Non-pigmented ciliary epithelial cell (primary cell): ENCODE data around the gene VIPR2.
"Not testable (repeated sequence)": the region's sequence is repeated elsewhere in the genome, so short reads cannot be mapped to it uniquely, and the experiment has no call there.

Source experiments
- DNase-seq: peaks from one replicate; pipeline ENCODE4 v3.0.0-alpha.2; 2010; ENCODE audit warnings: low read depth

The VIPR2 gene

DNA sequence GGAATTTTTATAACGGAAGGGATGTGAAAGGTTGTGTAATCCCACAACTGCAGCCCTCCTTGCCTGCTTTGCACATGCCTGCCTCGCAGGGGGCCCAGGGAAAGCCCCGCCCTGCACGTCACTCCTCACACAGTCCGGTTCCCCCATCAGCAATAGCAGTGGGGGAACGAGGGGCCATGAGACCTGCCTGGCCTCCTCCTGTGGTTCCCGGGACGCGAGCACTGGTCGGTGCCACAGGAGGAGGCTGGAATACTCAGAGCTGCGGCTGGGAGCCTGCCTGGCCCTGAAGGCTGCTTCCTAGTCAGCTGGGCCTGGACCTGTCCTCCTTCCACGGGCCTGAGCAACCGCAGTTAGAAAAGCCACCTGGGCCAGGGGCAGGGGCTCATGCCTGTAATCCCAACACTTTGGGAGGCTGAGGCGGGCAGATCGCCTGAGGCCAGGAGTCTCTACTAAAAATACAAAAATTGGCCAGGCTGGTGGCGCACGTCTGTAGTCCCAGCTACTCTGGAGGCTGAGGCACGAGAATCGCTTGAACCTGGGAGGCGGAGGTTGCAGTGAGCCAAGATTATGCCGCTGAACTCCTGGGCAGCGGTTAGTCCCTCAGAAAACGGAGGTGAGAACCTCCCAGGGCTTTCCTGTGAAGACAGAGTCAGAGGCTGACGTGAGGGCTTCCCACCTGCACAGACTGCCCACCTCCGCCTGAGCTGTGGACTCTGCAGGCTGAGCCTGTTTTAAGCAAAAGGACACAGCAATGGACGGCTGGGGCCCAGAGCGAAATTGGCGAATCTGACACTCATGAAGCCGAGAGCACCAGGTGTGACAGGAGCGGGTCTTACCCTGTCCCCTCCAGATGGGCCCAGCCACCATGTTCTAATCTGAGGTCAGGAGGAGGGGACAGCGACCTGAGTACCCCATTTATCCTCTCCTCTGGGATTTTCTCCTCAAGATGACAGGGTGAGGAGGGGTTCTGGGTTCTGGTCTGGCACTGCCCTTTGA is 52.9 kb downstream of the VIPR2 start:
- DNase-seq = no peak

DNA sequence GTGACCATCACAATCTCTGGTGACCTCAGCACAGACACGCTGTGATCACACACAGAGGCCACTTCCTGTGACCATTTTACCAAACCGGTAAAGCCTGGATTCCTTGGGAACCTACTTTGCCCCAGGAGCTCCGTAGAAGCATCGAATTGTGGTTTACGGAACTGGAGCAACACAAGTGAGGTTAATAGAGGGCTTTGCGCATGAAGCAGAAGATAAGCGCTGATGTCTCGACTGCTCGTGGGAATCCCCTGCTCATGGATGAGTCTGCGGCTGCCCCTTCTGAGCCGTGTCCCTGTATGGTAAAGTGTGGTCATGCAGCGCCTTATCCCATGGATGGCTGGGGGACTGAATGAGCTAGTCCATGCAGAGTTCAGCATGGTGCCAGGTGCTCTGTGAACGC is 53.6 kb downstream of the VIPR2 start:
- DNase-seq = no peak

DNA sequence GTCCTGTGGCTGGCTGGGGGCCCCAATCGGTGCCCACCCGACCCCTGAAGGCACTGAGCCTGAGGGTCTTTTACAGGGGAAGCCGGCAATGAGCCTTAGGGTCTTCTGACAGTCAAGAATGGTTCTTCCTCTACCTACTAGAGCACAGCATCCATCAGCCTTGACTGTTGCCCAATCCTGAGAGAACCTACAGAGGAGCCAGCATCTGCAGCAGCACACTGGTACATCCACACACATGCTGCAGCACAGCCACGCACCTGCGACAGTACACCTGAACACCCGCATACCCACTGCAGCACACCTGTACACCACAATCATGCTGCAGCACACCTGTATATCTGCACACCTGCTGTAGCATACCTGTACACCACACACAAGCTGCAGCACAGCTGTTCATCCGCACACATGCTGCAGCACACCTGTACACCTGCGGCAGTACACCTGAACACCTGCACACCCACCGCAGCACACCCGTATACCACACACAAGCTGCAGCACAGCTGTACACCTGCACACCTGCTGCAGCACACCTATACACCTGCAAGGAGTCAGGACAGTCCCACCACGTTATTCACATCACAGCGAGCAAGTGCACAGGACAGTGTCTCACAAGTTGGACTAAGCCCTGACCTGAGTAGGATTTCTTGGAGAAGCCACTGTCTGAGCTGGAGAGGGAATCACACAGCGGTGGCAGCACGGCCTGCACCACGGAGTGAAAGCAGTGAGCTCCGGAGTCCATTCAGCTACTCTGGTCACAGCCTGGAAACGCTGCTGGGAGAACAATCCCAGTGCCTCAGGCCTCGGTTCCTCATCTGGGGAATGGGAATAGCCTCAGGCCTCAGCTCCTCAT is 56.4 kb downstream of the VIPR2 start:
- DNase-seq = no peak

DNA sequence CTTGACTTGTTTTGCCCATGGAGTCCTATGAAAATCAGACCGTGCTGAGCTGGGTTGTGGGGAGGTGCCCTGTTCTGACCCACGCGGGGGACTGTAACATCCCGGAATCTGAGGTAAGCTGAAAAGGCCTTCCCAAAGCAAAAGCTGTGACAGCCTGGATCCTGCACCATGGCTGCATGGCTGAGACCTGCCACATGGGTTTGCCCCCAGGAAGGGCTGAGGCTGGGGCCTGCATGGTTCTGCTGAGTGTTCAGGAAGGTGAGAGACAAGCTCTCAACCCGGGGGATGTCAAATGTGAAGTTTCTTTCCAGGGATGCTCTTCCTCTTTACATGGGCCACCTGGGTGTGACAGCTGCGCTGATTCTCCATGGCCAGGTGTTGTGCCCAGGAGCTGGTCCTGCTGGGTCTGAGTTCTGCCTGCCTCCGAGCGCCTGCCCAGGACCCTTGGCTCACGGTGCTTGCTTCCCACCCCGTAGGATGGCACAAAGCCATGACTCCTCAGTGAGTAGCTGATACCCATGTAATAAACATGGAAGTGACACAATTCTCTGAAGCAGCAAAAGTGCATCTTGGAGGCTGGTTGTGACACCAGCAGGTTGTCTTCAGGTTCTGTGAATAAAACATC is 58.3 kb downstream of the VIPR2 start:
- DNase-seq = no peak

DNA sequence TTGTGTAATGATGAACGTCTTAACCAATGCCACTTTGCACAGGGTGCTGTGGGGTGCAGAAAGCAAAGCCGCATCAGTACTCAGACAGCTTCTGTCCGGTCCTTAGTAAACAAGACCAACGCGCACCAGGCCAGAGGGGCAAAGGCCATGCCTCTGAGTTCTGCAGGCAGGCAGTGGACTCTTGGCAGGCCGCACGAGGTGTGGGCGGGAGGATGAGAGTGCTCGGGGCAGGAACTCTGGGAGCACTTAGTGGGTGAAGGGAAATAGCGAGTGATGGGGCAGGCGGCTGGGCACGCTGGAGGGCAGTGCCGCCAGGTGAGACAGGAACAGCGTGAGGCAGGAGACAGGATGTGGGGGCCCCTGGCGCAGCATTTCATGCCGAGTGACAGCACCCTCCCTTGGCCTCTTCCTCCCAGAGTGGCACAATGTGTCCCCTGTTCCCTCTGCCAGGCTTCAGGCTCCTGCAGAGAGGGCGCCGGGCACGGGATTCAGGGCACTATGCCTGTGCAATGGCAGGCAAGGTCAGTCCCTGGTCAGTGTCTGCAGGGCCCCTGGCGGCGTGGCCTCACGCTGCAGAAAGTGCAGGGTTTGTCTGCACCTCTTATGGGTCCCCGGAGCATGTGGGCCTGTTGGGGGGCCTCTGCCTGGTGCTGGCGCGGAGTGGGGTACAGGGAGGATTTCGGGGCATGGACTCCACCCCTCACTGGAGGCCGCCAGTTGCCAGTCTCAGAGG is 60.4 kb downstream of the VIPR2 start:
- no peak for DNase-seq

DNA sequence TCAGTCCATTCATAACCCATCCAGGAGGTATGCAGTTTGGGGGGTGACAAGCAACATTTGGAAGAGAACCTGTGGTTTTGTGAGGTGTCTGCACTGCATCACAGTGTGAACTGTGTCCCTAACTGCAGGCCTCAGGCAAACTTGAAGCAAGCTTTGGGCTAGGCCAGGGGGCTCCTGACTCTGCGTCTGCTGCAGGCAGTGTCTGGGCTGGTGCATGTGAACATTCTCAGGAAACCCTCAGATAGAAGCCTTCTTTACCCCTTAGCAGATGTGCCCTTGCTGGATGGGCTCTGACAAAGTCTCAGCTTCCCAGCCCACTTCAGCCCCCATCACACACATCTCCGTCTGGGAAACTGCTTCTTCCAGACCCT is 61.0 kb downstream of the VIPR2 start:
- DNase-seq = no peak

DNA sequence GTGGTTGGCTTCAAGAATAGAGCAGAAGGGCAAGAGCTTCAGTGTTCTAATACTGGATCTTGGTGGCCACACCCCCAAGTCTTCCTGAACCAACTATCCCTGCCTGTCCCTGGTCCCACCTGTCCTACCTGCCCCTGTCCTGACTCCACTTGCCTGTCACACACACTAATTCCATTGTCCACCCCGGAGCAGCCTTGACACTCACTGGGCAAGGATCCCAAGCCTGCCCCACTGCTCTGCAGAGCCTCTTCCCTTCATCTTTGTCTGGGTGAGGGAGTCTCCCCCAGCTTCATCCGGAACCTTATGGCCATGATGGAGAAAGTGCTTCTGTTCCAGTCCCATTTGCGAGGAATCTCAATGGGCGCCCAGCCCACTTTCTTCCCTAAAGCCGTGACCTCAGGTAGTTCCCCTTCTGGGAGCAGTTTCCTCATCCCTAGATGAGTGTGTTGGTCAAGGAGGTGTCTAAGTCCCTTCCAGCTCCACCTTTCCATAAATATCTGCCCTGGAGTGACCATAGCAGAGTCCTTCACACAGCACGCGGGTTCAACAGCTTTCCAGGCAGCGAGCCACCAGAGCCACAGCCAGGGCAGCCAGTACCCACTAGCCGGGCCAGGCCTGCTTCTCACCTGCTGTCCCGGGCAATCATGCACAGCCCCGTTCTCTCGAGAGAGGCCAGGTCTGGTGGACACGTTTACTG is 61.5 kb downstream of the VIPR2 start:
- DNase-seq = no peak

DNA sequence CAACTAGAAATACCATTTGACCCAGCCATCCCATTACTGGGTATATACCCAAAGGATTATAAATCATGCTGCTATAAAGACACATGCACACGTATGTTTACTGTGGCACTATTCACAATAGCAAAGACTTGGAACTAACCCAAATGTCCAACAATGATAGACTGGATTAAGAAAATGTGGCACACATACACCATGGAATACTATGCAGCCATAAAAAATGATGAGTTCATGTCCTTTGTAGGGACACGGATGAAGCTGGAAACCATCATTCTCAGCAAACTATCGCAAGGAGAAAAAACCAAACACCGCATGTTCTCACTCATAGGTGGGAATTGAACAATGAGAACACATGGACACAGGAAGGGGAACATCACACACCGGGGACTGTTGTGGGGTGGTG is 62.6 kb downstream of the VIPR2 start:
- DNase-seq = not testable (repeated sequence)

DNA sequence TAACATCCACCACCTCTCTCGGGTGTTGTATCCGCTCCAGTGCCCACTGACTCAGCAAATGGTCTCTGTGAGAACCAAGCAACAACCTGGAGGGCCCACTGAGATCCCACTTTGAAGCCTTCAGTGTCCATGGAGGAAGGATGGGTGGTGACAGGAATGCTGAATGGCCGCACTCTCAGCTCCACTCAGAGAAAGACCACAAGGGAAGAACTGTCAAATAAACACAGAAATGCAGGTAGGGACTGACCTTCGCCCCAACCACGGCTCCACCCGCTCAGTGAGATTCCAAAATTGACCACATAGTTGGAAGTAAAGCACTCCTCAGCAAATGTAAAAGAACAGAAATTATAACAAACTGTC is 65.8 kb downstream of the VIPR2 start:
- no peak for DNase-seq

DNA sequence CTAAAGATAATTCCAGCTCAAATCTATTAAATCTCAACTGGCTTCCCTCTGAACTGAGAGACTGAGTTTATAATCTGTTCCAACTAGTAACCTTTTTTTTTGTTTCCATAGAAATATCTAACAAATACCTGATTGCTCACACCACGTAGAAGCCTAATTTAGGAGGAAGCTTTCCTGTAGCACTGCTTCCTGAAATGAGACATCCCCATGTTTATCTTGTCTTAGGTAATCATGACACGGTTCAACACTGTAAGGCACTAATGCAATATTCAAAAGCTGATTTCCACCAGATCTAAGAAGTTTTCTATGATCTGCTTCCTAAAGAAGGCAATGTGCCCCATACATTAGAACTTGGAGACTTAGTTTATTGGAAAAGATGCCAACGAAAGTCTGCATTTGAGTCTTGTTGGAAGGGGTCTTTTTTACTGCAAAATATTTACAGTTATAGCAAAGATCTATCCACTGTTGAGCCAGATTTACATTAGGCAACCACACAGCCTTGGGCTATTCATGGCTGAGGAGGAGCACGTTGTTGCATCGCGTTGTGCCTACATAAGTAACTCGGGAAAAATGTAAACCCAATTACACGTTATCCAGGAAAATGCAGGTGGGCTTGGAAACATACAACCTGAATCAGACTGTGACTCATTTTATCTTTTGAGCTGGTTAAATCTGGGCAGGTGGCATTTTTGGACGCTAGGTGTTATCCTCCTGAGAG is 66.3 kb downstream of the VIPR2 start:
- DNase-seq = no peak

DNA sequence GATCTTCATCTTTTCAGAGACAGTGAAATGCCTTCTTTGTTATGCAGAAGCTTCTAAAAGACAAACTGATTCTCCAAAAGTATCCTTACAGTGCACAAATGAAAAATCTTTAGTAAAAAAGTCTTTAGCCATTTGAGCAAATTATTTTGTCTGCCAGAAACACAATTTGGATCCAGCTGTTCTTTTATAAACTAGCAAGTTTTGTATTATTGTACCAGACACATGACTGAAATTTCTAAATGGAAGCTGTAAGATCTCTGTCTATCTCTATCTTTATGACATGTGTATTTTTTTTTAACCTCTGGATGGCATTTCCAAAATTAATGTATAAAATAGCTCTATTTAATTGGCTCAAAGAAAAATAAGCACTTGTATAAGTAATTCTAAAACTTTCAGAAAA is 68.3 kb downstream of the VIPR2 start:
- DNase-seq = no peak

DNA sequence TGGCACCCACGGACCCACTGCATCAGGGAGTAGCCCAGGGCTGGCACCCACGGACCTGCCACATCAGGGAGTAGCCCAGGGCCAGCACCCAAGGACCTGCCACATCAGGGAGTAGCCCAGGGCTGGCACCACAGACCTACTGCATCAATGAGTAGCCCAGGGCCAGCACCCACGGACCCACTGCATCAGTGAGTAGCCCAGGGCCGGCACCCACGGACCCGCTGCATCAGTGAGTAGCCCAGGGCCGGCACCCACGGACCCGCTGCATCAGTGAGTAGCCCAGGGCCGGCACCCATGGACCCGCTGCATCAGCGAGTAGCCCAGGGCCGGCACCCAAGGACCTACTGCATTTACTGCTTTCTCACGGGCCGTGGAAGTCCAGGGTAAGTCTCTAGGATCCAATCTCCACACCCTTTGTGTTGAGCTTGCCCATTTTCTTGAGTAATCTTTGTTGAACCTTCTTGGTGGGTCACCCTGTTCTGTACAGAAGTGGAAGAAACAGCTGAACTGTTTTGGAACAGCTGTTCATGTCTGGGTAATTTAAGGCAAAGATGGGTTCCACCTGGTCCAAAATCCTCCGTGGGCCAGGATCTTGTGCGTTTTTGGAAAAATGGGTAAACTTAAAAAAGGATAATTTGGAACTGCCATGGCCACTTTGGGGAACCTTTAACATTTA is 69.0 kb downstream of the VIPR2 start:
- DNase-seq = no peak

DNA sequence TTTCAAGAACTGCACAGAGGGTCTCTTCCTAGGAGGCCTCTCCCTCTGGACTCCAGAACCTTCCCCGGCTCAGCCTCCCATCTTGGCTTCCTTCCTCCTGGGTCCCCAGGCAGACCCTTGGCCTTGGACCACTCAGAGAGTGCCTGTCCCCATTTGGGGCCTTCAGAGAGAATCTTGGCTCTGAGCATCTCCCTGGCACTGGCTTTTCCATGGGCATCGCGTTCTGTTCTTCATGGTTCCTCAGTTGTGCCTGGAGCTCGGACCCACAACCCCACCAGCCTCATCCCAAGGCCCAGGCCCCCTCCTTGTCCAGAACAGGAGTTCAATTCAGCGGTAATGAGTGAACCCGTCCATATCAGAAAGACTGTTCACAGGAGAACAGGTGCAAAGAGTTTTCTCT is 73.4 kb downstream of the VIPR2 start:
- no peak for DNase-seq

DNA sequence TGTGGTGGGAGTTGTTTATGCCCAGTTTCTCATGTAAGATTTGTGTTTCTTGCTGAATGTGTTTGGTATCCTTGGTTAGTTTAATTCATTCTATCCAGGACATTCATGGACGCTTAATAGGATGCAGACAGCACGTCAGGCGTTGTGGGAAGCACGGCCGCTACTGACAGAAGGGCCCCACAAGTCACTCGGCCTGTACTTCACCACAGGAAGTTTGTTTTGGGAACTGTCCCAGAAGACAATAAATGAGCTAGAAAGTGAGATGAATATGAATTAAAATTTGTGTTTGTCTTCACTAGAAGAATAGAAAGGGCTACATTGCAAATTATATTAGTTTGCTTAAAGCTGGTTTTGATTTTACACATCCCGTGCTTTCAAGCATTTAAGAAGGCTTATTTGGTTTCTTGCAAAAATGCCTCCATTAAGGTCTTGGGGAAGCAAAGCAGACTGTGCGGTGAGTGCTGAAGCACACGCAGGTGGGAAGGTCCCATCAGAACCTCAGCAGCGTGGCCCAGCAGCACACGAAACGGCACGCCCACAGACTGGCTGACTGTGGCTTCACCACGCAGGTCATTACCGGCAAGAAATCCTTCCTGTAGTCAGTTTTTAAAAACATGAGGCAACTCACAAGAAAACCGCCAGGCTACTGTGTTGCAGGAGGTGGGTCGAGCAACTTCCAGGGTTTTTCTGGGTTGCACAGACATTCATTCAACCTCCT is 74.1 kb downstream of the VIPR2 start:
- DNase-seq = no peak

DNA sequence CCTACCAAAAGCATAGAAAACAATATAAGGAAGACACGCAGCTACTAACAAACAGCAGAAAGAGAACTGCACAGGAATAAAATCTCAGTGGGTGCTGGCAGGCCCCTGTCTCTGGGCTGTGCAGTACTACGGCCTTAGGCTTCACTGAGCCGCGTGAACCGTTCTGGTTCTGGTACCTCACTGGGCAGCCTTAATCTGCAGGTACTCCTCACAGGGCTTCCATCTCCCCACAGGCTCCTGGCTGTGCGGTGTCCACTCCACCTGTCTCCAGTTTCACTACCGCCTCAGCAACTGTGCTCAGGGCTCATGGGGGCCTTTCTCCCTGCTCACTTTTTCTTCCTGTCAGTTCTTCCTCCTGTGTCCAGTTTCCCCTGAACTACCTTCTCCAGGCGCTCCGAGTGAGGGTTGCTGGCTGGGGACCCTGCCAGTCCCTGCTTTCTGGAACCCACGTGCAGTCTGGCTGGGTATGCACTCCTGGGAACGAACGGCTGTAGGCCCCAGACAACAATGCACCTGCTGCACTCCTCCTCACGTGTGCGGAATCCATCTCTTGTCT is 75.7 kb downstream of the VIPR2 start:
- DNase-seq = no peak

DNA sequence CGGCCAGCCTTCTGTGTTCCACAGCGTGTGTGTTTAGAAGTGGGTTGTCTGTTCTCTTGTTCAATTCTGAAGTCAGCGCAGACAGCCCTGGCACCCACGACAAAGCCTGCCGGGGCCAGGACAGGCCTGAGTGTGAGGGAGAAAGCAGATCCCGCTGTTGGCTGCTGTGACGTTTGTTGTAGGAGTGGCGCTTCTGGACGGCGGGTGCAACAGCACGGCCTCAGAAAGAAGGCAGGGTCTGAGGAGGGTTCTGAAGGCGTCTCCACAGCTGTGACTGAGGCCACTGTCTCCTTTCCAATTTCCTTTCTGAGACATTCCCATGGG is 76.2 kb downstream of the VIPR2 start:
- DNase-seq = no peak

DNA sequence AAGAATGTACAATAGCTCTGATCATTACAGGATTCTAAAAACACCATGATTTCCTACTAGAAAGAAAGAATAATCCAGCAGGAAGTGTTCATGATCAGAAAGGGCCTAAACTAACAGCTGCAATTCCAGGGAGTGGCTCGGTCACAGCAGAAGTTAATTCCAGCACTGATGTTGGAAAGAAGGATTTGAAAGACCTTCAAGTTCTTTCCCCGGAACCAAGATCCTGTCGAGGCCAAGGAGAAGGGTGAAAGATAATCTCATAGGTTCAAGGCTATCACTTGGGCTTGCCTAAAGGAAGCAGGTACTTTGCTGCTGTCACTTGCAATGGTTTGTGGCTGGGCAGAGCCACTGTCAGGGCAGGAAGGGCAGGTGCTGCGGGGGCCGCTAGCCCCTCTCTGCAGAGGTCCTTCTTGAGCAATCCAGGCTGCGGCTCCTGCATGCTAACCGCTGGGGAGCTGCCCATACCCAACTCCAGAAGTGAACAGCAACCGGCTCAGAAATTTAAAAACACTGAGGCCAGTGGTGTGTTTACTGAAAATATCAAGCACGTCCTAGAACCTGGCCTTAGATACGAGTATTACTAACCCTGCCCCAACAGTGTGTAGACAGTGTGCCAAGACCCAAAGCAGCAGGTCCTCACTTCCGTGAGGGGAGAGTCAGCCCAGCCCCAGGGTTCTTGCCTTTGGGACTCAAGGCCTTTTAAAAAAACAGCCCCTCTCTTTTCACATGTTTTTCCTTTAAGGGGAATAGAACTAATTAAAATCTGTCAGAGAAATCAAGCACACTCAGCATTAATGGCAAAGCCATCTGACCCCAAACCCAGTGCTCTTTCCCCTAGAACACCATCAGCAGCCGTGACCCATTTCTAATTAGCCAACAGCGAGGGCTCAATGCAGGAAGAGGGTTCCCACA is 76.8 kb downstream of the VIPR2 start:
- no peak for DNase-seq
